Pons (tissue), 1 donor: ENCODE results near the gene DOP1A.
A peak's percentile ranks its signal among the peaks of the same experiment; 100 is the strongest.

Source experiments
- DNase-seq: peaks from one replicate; pipeline ENCODE4 v3.0.0-alpha.2; 2016; ENCODE audit warnings: low spot score

The DOP1A gene

DNA sequence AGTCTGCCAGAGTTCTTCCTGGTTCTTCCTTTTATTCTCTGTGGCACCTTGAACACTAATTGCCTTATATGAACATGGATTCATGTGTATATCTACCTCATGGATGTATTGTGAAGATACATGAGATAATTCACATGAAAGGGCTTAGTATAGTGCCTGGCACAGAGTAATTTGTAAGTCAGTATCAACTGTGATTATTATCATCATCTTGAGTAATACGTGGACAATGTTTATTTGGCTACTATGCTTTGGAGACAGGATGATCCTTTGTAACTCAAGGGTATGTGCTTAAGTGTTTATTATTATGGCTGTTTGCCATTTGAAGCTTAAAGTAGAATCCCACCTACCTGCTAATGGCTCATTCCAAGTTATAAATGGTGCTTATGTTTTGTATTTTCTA is 16.0 kb downstream of the DOP1A start:
- DNase-seq = no peak

DNA sequence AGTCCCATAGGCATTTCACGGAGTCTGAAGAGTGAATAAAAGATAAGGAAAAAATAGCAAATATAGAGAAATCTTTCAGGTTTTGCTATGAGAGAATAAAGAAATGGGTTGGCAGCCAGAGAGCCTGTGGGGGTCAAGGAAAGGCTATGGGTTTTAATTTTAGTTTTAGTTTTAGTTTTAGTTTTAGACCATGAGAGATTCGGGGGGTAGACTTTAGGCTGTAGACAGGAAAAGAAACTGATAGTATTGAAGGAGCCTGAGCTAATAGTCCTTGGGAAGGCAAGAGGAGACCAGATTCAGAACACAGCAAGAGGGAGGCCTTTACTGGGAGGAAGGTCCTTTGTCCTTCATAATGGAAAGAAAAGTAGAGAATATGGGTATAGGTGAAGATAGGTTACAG is 19.3 kb downstream of the DOP1A start:
- no peak for DNase-seq

DNA sequence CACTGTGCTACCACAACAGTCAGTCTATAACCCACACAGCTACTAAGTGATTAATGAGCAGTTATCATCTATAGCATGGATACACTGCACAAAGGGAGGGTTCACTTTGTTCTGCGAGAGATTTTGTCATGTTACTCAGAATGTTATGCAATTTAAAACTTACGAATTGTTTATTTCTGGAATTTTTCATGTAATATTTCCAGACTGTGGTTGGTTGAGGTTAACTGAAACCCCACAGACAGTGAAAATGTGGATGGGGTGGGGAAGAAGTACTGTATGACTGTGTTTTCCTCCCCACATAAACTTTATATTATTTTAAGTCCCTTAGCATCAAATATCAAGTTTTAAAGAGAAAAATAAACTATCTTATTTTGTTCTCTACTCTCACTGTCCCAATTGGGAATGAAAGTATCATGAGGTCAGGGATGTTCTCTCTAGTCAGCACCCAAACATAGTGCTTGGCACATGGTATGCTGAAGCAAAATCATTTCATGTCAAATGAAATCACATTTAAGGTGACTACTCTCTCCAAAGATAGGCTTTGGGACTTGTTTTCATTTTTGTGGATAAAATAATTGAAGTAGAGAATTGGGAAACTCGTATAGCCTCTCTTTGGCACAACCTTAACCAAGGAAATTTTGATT is 25.4 kb downstream of the DOP1A start:
- no peak for DNase-seq

DNA sequence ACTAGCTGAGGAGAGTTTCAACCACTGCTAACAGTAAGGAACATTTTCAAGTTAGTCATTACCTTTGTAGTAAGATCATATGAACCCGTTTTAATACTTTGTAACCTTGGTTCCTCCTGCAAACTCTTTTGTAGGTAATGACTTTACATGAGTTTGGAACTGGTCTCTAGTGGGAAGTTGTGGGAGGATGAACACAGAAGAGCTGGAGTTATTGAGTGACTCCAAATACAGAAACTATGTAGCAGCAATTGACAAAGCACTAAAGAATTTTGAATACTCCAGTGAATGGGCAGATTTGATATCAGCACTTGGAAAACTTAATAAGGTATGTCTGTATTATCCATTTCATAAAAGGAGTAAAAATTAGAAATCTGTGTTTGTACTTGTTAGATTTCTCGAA is 29.3 kb downstream of the DOP1A start:
- no peak for DNase-seq

DNA sequence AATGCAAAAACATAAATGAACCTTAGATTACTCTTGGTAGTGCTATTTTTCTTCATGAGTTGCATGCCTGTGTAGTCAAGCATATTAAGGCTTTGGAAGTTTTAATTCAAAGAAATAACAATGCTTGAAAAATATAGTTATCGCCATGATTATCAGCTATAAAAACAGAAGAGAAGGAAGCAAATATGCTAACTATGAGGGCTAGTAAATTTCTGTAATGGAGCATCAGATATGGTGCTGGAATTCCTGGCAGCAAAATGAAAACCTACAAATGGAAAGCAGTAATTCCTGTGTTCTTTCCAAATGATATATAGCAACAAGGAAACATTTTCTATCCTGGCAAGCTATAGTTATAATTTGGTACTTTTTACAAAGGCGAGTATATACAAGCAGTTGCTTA is 29.7 kb downstream of the DOP1A start:
- no peak for DNase-seq

DNA sequence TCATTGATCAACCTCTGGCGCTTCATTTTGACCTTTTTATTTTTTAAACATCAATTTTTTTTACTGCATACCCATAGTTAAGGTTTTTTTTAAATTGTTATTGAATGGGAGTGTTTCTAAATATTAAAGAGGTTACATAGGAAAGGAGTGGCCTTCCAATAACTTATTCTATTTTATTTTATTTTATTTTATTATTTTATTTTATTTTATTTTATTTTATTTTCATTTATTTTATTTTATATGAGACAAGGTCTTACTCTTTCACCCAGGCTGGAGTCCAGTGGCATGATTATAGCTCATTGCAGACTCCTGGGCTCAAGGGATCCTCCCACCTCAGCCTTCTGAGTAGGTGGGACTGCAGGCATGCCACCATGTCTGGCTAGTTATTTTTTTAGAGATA is 30.2 kb downstream of the DOP1A start:
- no peak for DNase-seq

DNA sequence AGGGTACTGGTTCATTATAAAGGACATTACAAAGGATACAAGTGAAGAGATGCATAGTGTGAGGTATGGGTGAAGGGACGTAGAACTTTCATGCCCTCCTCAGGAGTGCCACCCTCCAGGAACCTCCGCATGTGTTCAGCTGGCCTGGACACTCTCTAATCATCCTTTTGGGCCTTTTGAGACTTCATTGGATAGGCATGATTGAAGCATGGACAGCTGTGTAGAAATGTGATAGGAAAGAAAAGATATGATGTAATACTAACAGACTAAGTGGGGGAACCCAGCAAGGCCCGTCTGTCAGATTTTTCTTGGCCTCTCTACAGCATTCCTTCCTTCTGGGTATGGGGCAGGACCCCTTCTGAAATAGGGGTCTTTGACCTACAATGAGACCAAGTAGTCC is 31.1 kb downstream of the DOP1A start:
- no peak for DNase-seq

DNA sequence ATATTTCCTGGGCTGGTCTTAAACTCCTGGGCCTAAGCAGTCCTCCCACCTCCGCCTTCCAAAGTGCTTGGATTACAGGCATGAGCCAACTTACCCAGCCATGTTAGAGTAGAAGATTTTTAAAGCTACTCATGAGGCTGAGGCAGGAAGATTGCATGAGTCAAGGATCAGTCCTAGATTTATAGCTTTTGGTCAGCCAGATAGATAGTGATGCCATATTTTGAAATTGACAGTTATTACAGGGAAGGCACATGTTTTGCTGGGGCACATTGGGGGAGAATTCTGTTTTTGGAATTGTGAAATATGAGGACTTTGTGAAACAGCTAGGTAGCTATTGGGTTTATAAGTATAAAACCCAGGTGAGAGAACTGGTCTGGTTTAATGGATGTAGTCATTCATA is 40.9 kb downstream of the DOP1A start:
- DNase-seq = no peak

DNA sequence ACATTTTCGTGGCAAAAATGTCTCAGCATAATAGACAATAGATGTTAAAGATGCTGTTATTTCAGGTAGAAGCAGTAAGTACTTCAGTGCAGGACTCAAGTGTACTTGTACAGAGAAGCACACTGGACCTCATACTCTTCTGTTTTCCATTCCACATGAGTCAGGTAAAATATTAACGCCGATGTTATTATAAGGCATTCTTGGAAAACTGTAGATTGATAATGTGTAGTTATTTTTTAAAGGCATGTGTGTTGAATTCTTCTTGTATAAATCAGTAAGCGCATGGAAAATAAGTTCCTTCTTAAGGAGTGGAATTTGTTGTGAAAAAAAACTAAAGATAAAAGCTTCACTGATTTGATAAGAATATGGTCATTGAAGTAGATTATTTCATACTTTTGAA is 45.8 kb downstream of the DOP1A start:
- no peak for DNase-seq

DNA sequence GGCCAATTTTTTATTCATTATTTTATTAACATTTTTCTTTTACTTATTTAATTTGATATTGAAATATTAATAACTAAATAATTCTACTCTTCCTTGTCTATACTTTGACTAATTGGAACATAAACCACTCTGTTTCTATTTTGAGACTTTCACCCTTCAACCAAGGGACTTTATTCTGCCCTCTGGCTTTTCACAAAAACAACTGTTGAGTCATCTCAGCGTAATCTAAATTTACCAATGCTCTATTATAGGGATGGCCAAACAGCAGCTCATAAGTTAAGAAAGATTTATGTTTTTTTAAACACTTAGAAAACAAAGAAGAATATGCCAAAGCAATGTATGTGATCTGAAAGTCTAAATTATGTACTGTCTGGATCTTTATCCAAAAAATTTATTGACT is 46.7 kb downstream of the DOP1A start:
- no peak for DNase-seq

DNA sequence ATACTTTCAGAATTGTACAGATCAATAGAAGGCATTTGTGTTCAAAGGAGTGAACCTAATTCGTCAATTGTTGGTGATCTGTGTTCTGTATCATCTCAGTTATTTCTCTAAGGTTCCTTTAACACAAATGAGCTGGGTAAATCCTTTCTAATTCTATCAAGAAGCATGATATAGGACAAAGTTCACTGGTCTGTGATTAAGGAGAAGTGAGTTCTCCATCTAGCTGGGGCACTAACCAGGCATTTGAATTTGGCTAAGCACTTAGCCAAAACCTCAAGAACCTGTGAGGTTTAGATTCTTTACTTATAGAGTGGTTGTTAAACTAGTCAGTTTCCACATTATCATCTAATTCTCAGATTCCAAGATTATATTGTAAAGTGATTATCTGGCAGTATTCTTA is 50.3 kb downstream of the DOP1A start:
- DNase-seq = no peak

DNA sequence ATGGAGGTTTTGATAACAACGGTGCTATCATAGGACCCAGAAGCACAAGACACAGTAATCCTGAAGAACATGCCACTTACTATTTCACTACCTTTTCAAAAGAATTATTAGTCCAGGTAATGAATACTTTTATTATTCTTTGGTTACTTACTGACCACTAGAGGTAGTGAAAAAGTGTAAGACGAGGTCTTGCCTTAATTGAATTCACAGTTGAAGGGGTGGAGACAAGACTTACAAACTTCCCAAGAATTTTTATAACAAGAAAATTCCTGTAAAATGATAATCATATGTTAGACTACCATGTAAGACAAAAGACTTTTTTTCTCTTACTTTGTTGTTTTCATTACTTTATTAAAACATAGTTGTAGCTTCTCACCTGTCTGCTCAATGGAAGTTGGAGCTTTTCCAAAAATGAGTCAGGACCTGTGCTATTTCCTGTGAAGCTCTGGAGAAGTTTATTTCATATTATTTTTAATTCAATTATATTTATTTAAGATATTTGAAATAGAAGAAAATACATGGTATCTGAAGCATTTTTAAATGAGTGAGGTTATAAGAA is 52.4 kb downstream of the DOP1A start:
- DNase-seq = no peak

DNA sequence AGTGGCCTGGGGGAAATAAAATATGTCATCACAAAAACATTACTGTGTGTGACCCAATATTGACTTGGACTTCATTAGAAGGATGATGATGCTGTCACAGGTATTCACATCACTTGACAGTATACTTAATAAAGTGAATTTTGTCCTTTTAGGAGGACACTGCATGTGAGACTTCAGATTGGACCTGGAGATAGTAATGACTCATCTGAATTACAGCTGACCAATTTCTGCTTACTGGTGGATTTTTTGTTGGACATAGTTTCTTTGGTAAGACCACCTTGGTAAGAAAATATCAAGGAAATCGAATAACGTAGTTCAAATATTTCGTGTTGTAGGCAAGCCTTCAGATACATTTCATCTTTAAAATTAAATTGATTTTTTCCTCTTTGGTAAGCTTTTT is 57.1 kb downstream of the DOP1A start:
- DNase-seq = no peak

DNA sequence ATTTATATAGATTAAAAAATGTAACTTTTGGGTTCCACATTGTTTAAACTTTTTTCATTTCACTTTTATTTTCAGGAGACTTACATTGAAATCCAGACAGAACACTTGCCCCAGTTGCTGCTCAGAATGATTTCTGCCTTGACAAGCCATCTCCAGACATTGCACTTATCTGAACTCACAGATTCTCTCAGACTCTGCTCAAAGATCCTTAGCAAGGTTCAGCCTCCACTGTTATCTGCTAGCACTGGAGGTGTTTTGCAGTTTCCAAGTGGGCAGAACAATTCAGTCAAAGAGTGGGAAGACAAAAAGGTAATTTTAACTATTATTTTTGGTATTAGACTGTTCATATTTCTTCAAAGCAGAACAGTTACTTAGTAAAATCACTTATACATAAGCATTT is 58.0 kb downstream of the DOP1A start:
- no peak for DNase-seq

DNA sequence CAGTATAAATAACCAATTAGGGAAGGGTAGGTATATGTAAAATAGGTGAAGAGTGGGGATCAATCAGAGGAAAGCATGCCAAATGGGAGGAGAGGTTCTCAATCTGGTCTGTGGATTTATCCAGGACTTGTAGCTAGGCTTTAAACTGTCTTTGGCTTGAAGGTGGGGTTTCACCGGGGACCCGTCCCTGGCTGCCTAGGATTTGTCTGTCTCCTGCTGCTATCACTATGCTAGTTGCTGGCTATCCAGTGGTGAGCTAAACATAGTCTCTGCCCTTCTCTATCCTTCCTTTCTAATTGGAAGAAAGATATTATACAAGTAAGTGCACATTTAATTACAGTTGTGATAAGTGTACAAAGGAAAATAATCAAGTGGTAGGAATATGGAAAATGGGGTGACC is 58.8 kb downstream of the DOP1A start:
- DNase-seq = no peak

DNA sequence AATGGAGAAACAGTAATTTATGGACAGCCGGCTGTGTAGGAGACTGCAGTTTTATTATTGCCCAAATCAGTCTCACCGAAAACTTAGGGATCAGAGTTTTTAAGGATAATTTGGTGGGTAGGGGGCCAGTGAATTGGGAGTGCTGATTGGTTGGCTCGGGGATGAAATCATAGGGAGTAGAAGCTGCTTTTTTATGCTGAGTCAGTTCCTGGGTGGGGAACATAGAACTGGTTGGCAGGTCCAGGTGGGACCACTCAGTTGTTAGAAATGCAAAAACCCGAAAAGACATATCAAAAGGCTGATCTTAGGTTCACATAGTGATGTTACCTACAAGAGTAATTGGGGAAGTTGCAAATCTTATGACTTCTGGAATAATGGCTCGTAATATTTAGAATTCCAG is 59.3 kb downstream of the DOP1A start:
- DNase-seq = no peak

DNA sequence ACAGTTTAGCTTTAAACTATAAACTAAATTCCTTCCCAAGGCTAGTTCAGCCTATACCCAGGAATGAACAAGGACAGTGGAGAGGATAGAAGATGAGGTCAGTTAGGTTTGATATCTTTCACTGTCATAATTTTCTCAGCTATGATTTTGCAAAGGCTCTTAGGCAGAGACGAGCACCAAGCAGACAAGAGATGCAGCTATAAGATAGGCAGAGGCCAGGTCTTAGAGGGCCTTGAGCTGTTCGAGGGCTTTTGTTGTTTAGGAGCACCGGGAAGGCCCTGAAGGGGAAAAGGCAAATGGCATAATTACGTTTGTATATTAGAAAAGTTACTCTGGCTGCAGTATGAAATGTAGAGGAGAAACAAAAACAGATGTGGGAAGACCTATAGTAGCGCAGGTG is 59.8 kb downstream of the DOP1A start:
- DNase-seq = no peak

DNA sequence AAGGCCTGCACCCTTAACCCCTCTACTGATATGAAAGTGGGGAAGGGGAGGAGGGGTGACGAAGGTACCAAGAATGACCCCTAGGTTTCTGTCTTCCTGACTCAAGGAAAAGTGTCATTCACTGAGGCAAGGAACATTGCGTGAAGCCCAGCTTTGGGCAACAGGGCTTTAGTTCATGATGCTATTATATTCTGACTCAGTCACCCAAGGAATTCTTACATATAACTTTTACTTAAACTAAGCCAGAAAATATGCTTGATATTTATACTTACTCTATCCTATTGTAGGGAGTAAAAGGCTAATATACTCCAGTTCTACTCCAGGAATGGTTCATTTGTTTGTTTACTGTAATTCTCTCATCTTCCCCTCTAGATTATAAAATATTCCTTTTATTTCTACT is 60.5 kb downstream of the DOP1A start:
- DNase-seq = no peak

DNA sequence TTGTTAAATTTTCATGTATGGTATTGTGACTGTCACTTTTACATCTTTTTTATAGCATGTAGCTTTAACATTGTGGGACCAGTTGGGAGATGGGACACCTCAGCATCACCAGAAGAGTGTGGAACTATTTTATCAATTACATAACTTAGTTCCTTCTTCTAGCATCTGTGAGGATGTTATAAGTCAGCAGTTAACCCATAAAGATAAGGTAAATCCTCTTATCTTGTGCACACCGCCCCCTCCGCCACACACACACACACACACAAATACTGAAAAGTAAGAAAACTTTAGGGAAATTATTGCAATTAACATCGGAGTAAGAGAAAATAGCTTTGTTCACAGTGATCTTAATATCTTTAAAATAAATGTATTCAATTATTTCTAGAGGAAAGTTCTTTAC is 64.7 kb downstream of the DOP1A start:
- no peak for DNase-seq

DNA sequence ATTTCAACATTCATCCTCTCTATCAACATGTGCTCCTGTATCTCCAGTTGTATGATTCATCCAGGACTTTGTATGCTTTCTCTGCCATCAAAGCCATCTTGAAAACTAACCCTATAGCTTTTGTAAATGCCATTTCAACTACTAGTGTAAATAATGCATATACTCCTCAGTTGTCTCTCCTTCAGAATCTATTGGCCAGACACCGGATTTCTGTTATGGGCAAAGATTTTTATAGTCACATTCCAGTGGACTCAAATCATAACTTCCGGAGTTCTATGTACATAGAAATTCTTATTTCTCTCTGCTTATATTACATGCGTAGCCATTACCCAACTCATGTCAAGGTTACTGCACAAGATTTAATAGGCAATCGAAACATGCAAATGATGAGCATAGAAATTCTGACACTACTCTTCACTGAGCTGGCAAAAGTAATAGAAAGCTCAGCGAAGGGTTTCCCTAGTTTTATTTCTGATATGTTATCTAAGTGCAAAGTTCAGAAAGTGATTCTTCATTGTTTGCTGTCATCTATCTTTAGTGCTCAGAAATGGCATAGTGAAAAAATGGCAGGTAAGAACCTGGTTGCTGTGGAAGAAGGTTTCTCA is 70.7 kb downstream of the DOP1A start:
- no peak for DNase-seq

DNA sequence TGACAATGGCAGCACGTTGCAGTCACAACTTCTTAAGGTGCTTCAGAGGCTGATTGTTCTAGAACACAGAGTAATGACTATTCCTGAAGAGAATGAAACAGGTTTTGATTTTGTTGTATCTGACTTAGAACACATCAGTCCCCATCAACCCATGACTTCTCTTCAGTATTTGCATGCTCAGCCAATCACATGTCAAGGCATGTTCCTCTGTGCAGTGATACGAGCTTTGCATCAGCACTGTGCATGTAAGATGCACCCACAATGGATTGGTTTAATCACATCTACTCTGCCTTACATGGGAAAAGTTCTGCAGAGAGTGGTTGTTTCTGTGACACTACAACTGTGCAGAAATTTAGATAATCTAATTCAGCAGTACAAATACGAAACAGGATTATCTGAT is 71.3 kb downstream of the DOP1A start:
- no peak for DNase-seq

DNA sequence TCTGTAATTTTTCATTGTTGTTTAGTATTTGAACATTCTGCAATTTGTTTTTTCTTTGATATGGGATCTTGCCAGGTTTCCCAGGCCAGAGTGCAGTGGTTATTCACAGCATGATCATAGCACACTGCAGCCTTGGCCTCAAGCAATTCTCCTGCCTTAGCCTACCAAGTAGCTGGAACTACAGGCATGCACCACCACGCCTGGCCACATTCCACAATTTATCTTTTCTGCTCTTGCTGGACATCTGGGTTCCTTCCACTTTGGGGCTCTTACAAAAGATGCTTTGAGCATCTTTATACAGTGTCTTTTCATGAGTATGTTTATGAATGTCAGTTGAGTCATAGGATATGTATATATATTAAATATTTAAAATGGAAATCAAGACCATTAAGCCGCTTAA is 83.6 kb downstream of the DOP1A start:
- DNase-seq = no peak

DNA sequence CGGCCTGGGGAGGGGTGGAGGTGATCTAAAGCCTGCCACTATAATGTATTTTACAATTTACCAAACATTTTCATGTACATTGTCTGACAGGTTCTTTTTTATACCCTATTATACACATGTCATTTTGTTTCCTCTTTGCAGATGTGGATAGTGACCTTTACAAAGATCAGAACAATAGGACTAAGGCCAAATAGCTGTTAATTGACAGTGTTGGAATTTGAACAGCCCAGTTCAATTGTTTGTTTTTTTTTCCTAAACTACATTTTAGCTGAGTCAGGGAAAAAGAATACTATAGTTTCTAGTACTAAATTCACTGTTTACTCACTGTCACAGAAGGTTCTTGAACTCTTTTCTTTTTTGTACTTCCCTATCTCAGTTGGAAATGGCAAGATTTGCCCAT is 85.4 kb downstream of the DOP1A start:
- DNase-seq = no peak

DNA sequence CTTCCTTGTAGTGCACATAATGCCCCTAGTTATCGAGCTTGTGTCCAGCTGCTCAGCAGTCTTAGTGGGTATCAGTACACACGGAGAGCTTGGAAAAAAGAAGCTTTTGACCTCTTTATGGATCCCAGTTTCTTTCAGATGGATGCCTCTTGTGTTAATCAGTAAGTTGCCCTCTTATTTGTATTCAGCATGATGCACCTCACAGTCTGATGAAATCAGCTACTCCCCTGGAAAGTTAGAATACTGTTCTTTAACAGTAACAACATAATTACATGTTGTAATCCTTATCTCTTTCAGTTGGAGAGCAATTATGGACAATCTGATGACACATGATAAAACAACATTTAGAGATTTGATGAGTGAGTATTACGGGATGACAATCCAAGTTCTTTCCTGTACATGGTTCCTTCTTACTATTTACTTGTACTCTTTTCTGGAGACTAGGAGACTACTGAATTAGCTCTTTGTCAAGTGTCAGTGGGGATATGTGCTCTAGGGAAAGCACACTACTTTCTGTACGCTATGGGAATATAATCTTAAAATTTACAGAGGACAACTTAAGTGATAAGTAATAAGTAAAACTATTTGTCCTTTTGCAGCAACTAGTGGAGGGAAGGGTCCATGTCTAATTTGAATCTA is 86.5 kb downstream of the DOP1A start:
- peak; percentile 26 for DNase-seq
